GM23338 (cell line): ENCODE data around the gene DUSP10. TPM values are rescaled to one million over a fixed set of nuclear protein-coding genes. Genes with fewer than 3 reads are reported as not detected.

Experiments
- ATAC-seq: fragments of 200-7000 bp; cut with Tn5 transposase; 3 replicates; pipeline ENCODE4 v1.9.1; 2020
- DNase-seq: peaks from one replicate; pipeline ENCODE4 v3.0.0-alpha.2; 2015; ENCODE audit warnings: low spot score
- H2AFZ ChIP-seq: fragments of 200-600 bp; sonication (generic); 2 replicates; pipeline ENCODE4 v1.8.0; 2016; ENCODE audit warnings: antibody characterized with exemption, mild to moderate bottlenecking, moderate library complexity
- H3F3A ChIP-seq: fragments of 200-600 bp; sonication (generic); replicated peaks from 2 replicates; pipeline ENCODE4 v1.8.0; 2017; ENCODE audit warnings: antibody characterized with exemption, mixed run types, low read depth
- H3K27ac ChIP-seq: fragments of 200-600 bp; sonication (generic); 2 replicates; pipeline ENCODE4 v1.6.1; 2016; ENCODE audit warnings: low read depth
- H3K27me3 ChIP-seq: fragments of 200-600 bp; sonication (generic); 2 replicates; pipeline ENCODE4 v1.8.0; 2016; ENCODE audit warnings: mild to moderate bottlenecking, mixed run types, moderate library complexity; ENCODE audit not compliant: insufficient read depth
- H3K36me3 ChIP-seq: fragments of 200-600 bp; sonication (generic); 2 replicates; pipeline ENCODE4 v1.8.0; 2016; ENCODE audit warnings: mild to moderate bottlenecking; ENCODE audit not compliant: insufficient read depth
- H3K4me1 ChIP-seq: fragments of 200-600 bp; sonication (generic); 2 replicates; pipeline ENCODE4 v1.8.0; 2016; ENCODE audit warnings: mild to moderate bottlenecking, moderate library complexity; ENCODE audit not compliant: insufficient read depth
- H3K4me2 ChIP-seq: fragments of 200-600 bp; sonication (generic); 2 replicates; pipeline ENCODE4 v1.7.1; 2017; ENCODE audit warnings: mixed run types
- H3K4me3 ChIP-seq: fragments of 200-600 bp; sonication (generic); 2 replicates; pipeline ENCODE4 v1.6.1; 2016; ENCODE audit warnings: mixed run types
- H3K79me2 ChIP-seq: fragments of 200-600 bp; sonication (generic); replicated peaks from 2 replicates; pipeline ENCODE4 v1.8.0; 2017; ENCODE audit warnings: mild to moderate bottlenecking; ENCODE audit not compliant: insufficient read depth
- H3K9me2 ChIP-seq: fragments of 200-600 bp; sonication (generic); 2 replicates; pipeline ENCODE4 v1.8.0; 2017; ENCODE audit not compliant: insufficient read depth
- H4K20me1 ChIP-seq: fragments of 200-600 bp; sonication (generic); replicated peaks from 2 replicates; pipeline ENCODE4 v1.8.0; 2017; ENCODE audit warnings: mild to moderate bottlenecking; ENCODE audit not compliant: insufficient read depth
- H3K27ac Mint-ChIP-seq: 2 replicates; pipeline ENCODE4 v1.8.0; 2020; ENCODE audit warnings: inconsistent platforms, mild to moderate bottlenecking, moderate library complexity, mixed read lengths
- H3K27me3 Mint-ChIP-seq: 3 replicates; pipeline ENCODE4 v1.8.0; 2022; ENCODE audit warnings: low read depth, mild to moderate bottlenecking, moderate library complexity, mixed read lengths, inconsistent platforms; ENCODE audit not compliant: insufficient read depth, poor library complexity
- H3K36me3 Mint-ChIP-seq: 3 replicates; pipeline ENCODE4 v1.8.0; 2021; ENCODE audit warnings: low read depth, mild to moderate bottlenecking, inconsistent platforms, moderate library complexity, mixed read lengths
- H3K4me1 Mint-ChIP-seq: 3 replicates; pipeline ENCODE4 v1.8.0; 2020; ENCODE audit warnings: mild to moderate bottlenecking, inconsistent platforms, mixed read lengths
- H3K4me3 Mint-ChIP-seq: 3 replicates; pipeline ENCODE4 v1.8.0; 2021; ENCODE audit warnings: moderate library complexity, mild to moderate bottlenecking, inconsistent platforms, mixed read lengths
- H3K9me3 Mint-ChIP-seq: 3 replicates; pipeline ENCODE4 v1.8.0; 2020; ENCODE audit warnings: moderate library complexity, mild to moderate bottlenecking, inconsistent platforms, mixed read lengths
- CREB1 ChIP-seq: fragments of 250-450 bp; sonication (Bioruptor Pico); IDR thresholded peaks from 2 replicates; pipeline ENCODE4 v1.5.0; 2020; ENCODE audit warnings: low read depth, mild to moderate bottlenecking, moderate library complexity
- EZH2 ChIP-seq: fragments of 200-600 bp; sonication (generic); IDR thresholded peaks from one replicate; pipeline ENCODE4 v1.8.0; 2017; ENCODE audit warnings: antibody characterized with exemption, mild to moderate bottlenecking, low read depth; ENCODE audit not compliant: unreplicated experiment
- EZH2phosphoT487 ChIP-seq: fragments of 200-600 bp; sonication (generic); IDR thresholded peaks from one replicate; pipeline ENCODE4 v1.8.1; 2018; ENCODE audit warnings: antibody characterized with exemption; ENCODE audit not compliant: unreplicated experiment
- JUNB ChIP-seq: IDR thresholded peaks from one replicate; pipeline ENCODE4 v1.6.1; 2016; ENCODE audit warnings: antibody characterized with exemption; ENCODE audit not compliant: unreplicated experiment
- NANOG ChIP-seq: IDR thresholded peaks from 2 replicates; pipeline ENCODE4 v1.6.1; 2016; ENCODE audit warnings: antibody characterized with exemption, borderline replicate concordance
- POLR2AphosphoS5 ChIP-seq: IDR thresholded peaks from 2 replicates; pipeline ENCODE4 v1.6.1; 2016; ENCODE audit warnings: antibody characterized with exemption, low read depth
- STAT1 ChIP-seq: IDR thresholded peaks from one replicate; pipeline ENCODE4 v1.6.1; 2016; ENCODE audit warnings: antibody characterized with exemption; ENCODE audit not compliant: unreplicated experiment
- ZNF114 ChIP-seq: fragments of 250-450 bp; sonication (Bioruptor Pico); IDR thresholded peaks from 2 replicates; pipeline ENCODE4 v1.5.0; 2020; ENCODE audit warnings: mild to moderate bottlenecking, moderate library complexity
- ZNF331 ChIP-seq: fragments of 250-450 bp; sonication (Bioruptor Pico); IDR thresholded peaks from 2 replicates; pipeline ENCODE4 v1.5.0; 2020; ENCODE audit warnings: low read depth, mild to moderate bottlenecking, moderate library complexity
- polyA plus RNA-seq: library from polyadenylated mRNA; unstranded; fragments of >200 nt; fragmentation: Nextera tagmentation; extraction: Ambion mirVana; gene quantifications from 2 replicates; pipeline ENCODE4 v1.2.1, GENCODE V29; 2016
- total RNA-seq: library from RNA; depleted of rRNA; stranded (reverse); fragments of >200 nt; shearing (Covaris generic); gene quantifications from 2 replicates; pipeline ENCODE4 v1.2.3, GENCODE V29; 2014
- TF ChIP-seq, protein P1 (sequence below), 2 experiments: fragments of 200-600 bp in 1 of 2; sonication (generic) in 1 of 2; conservative IDR thresholded peaks; 2 replicates each; pipeline versions ENCODE4 v1.5.1 to v1.6.1; 2016 to 2017; ENCODE audit warnings: antibody characterized with exemption in 2 of 2, low read depth in 2 of 2, mild to moderate bottlenecking in 2 of 2, moderate library complexity in 1 of 2
- TF ChIP-seq, protein P2 (sequence below): IDR thresholded peaks from 2 replicates; pipeline ENCODE4 v1.6.1; 2016; ENCODE audit warnings: antibody characterized with exemption
- TF ChIP-seq, protein P3 (sequence below): IDR thresholded peaks from one replicate; pipeline ENCODE4 v1.6.1; 2018; ENCODE audit warnings: antibody characterized with exemption; ENCODE audit not compliant: unreplicated experiment

Gene DUSP10
- total and polyA plus RNA-seq, 2 experiments from 2014 or later, result 1.5 to 1.6 TPM

DNA sequence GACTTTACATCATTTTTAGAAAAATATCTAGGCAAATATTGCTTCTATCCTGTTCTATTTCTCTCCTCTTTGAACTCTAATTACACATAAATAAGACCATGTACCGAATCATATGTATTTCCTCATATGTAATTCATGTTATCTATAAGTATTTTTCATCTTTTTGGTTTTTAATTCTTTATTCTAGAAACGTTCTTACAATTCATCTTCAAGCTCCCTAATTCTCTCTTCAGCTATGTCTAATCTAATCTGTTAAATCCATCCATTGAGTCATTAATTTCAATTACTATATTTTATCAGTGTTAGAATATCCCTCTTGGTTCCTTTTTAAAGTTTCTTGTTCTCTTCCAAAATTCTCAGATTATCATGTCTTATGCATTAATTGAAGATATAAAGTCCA is 61.8 kb downstream of the DUSP10 start (continued):
- TF ChIP-seq, protein P1, sequence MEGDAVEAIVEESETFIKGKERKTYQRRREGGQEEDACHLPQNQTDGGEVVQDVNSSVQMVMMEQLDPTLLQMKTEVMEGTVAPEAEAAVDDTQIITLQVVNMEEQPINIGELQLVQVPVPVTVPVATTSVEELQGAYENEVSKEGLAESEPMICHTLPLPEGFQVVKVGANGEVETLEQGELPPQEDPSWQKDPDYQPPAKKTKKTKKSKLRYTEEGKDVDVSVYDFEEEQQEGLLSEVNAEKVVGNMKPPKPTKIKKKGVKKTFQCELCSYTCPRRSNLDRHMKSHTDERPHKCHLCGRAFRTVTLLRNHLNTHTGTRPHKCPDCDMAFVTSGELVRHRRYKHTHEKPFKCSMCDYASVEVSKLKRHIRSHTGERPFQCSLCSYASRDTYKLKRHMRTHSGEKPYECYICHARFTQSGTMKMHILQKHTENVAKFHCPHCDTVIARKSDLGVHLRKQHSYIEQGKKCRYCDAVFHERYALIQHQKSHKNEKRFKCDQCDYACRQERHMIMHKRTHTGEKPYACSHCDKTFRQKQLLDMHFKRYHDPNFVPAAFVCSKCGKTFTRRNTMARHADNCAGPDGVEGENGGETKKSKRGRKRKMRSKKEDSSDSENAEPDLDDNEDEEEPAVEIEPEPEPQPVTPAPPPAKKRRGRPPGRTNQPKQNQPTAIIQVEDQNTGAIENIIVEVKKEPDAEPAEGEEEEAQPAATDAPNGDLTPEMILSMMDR (conservative IDR thresholded peaks at IDR 0.05; ENCODE audit: low read depth in 2 of 2), result no peak
- TF ChIP-seq EZH2phosphoT487 (no peak), POLR2AphosphoS5 (no peak)
- TF ChIP-seq, protein P2, sequence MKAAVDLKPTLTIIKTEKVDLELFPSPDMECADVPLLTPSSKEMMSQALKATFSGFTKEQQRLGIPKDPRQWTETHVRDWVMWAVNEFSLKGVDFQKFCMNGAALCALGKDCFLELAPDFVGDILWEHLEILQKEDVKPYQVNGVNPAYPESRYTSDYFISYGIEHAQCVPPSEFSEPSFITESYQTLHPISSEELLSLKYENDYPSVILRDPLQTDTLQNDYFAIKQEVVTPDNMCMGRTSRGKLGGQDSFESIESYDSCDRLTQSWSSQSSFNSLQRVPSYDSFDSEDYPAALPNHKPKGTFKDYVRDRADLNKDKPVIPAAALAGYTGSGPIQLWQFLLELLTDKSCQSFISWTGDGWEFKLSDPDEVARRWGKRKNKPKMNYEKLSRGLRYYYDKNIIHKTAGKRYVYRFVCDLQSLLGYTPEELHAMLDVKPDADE, result no peak
- TF ChIP-seq, protein P3, sequence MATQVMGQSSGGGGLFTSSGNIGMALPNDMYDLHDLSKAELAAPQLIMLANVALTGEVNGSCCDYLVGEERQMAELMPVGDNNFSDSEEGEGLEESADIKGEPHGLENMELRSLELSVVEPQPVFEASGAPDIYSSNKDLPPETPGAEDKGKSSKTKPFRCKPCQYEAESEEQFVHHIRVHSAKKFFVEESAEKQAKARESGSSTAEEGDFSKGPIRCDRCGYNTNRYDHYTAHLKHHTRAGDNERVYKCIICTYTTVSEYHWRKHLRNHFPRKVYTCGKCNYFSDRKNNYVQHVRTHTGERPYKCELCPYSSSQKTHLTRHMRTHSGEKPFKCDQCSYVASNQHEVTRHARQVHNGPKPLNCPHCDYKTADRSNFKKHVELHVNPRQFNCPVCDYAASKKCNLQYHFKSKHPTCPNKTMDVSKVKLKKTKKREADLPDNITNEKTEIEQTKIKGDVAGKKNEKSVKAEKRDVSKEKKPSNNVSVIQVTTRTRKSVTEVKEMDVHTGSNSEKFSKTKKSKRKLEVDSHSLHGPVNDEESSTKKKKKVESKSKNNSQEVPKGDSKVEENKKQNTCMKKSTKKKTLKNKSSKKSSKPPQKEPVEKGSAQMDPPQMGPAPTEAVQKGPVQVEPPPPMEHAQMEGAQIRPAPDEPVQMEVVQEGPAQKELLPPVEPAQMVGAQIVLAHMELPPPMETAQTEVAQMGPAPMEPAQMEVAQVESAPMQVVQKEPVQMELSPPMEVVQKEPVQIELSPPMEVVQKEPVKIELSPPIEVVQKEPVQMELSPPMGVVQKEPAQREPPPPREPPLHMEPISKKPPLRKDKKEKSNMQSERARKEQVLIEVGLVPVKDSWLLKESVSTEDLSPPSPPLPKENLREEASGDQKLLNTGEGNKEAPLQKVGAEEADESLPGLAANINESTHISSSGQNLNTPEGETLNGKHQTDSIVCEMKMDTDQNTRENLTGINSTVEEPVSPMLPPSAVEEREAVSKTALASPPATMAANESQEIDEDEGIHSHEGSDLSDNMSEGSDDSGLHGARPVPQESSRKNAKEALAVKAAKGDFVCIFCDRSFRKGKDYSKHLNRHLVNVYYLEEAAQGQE, result no peak

DNA sequence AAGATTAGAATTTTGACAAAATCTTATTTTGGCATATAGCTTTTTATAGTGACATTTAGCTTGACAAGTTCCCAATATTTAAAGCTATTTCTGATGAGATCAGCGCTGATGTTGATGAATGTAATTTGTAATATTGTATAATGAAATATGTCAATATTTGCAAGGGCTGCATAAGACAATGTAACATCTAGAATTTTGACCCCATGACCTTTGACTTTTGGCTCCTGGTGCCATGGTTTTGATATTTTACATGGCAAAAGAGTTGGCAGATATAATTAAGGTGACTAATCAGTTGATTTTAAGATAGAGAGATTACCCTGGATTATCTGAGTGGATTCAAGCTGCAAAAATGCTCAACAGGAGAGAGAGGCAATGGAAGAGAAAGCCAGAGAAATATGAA is 63.9 kb downstream of the DUSP10 start:
- no peaks in the 10 kb centered on the region for H3K27me3 ChIP-seq
- H3K4me2 ChIP-seq, result no peak overlapping the region
- no peaks in the 10 kb centered on the region for H3K27me3 Mint-ChIP-seq
- H3F3A ChIP-seq, result no peaks in the 10 kb centered on the region
- no peaks in the 10 kb centered on the region for H3K9me2 ChIP-seq
- DNase-seq (no peak), ATAC-seq (no peak)
- no peak overlapping the region for H3K27ac Mint-ChIP-seq
- no peak overlapping the region for H2AFZ ChIP-seq
- peaks cover 9% of the 10 kb centered on the region; the same call in 2 of the 3 replicates for H3K9me3 Mint-ChIP-seq
- H3K4me3 ChIP-seq, result no peak overlapping the region
- no peaks in the 10 kb centered on the region for H3K4me1 ChIP-seq
- H3K79me2 ChIP-seq, result no peaks in the 10 kb centered on the region
- no peaks in the 10 kb centered on the region for H3K36me3 ChIP-seq
- H3K4me3 Mint-ChIP-seq, result no peak overlapping the region
- H3K4me1 Mint-ChIP-seq, result no peaks in the 10 kb centered on the region
- H3K36me3 Mint-ChIP-seq, result peaks cover 12% of the 10 kb centered on the region; the same call in 2 of the 3 replicates
- no peak overlapping the region for H3K27ac ChIP-seq
- no peaks in the 10 kb centered on the region for H4K20me1 ChIP-seq
- TF ChIP-seq ZNF114 (CRISPR knock-in tag) (no peak), ZNF331 (CRISPR knock-in tag) (no peak), NANOG (no peak), EZH2phosphoT487 (no peak), POLR2AphosphoS5 (no peak), EZH2 (no peak), STAT1 (no peak), CREB1 (no peak), JUNB (no peak)
- TF ChIP-seq, protein P3, result no peak
